A549 (cell line): ENCODE data around the gene PGPEP1.
"Not testable (repeated sequence)": the region's sequence is repeated elsewhere in the genome, so short reads cannot be mapped to it uniquely, and the experiment has no call there.

Experiments
- CHD2 ChIP-seq: fragments of 150-350 bp; IDR thresholded peaks from 2 replicates; pipeline ENCODE4 v1.6.1; 2014; ENCODE audit warnings: low read length; ENCODE audit not compliant: partially characterized antibody
- EHMT2 ChIP-seq: fragments of 200-600 bp; sonication (generic); IDR thresholded peaks from 2 replicates; pipeline ENCODE4 v1.6.1; 2016; ENCODE audit warnings: antibody characterized with exemption, low read depth, mild to moderate bottlenecking, moderate library complexity
- POLR2A ChIP-seq: IDR thresholded peaks from 2 replicates; pipeline ENCODE4 v1.6.1; 2012; ENCODE audit warnings: mild to moderate bottlenecking, low read length
- POLR2AphosphoS2 ChIP-seq: conservative IDR thresholded peaks from 2 replicates; pipeline ENCODE4 v1.6.1; 2012; ENCODE audit warnings: low read length, improper control_type of control experiment, inconsistent platforms
- ZFP36 ChIP-seq: fragments of 450-650 bp; IDR thresholded peaks from 2 replicates; pipeline ENCODE4 v1.6.1; 2014; ENCODE audit warnings: borderline replicate concordance; ENCODE audit not compliant: partially characterized antibody
- TF ChIP-seq, protein P1 (sequence below): fragments of >200 bp; sonication (Bioruptor Twin); formaldehyde crosslinking; IDR thresholded peaks from 3 replicates; pipeline ENCODE4 v1.5.1; 2016

DNA sequence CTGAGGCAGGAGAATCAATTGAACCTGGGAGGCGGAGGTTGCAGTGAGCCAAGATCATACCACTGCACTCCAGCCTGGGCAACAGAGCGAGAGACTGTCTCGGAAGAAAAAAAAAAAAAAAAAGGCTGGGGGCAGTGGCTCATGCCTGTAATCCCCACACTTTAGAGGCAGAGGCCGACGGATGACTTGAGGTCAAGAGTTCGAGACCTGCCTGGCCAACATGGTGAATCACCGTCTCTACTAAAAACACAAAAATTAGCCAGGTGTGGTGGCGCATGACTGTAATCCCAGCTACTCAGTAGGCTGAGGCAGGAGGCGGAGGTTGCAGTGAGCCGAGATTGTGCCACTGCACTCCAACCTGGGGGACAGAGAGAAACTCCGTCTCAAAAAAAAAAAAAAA is 43.2 kb downstream of the PGPEP1 start:
- TF ChIP-seq, protein P1, sequence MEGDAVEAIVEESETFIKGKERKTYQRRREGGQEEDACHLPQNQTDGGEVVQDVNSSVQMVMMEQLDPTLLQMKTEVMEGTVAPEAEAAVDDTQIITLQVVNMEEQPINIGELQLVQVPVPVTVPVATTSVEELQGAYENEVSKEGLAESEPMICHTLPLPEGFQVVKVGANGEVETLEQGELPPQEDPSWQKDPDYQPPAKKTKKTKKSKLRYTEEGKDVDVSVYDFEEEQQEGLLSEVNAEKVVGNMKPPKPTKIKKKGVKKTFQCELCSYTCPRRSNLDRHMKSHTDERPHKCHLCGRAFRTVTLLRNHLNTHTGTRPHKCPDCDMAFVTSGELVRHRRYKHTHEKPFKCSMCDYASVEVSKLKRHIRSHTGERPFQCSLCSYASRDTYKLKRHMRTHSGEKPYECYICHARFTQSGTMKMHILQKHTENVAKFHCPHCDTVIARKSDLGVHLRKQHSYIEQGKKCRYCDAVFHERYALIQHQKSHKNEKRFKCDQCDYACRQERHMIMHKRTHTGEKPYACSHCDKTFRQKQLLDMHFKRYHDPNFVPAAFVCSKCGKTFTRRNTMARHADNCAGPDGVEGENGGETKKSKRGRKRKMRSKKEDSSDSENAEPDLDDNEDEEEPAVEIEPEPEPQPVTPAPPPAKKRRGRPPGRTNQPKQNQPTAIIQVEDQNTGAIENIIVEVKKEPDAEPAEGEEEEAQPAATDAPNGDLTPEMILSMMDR: not testable (repeated sequence)
- TF ChIP-seq POLR2A, CHD2, ZFP36, POLR2AphosphoS2, EHMT2: not testable (repeated sequence)
